HCT116 (cell line): Measurements from ENCODE around the gene ZBTB7B. TPM values are rescaled to one million over a fixed set of nuclear protein-coding genes. Genes with fewer than 3 reads are reported as not detected.
A peak's percentile ranks its signal among the peaks of the same experiment; 100 is the strongest.

ENCODE experiments used
- ATAC-seq: fragments of 200-7000 bp; cut with Tn5 transposase; 2 replicates; pipeline ENCODE4 v1.9.1; 2020; ENCODE audit warnings: mild to moderate bottlenecking, moderate library complexity
- BruUV-seq: library from RNA; stranded (reverse); fragments of 400-500 nt; replicated peaks from 2 replicates; lab custom pipeline; 2021; lab: Mats Ljungman, UMichigan
- CTCF ChIA-PET: fragments of 300-600 bp; sonication (Branson Sonifier 250); formaldehyde crosslinking; loops from one replicate; lab custom pipeline; 2021; ENCODE audit warnings: antibody characterized with exemption; lab: Charles Lee
- POLR2A ChIA-PET: fragments of 300-600, 350-600 bp; sonication (Branson Sonifier 250); formaldehyde crosslinking; loops from one replicate; lab custom pipeline; 2021; ENCODE audit warnings: antibody characterized with exemption; lab: Charles Lee
- RAD21 ChIA-PET, 2 experiments: fragments of 300-600 bp; sonication (Branson Sonifier 250); formaldehyde crosslinking; loops; one replicate each; lab custom pipeline; 2023; ENCODE audit warnings: low total read pairs in 2 of 2; ENCODE audit not compliant: uncharacterized antibody in 2 of 2, unreplicated experiment in 2 of 2, low non-redundant PET in 1 of 2; lab: Charles Lee
- DNase-seq: peaks from one replicate; pipeline ENCODE4 v3.0.0-alpha.2; 2010; ENCODE audit warnings: low read depth, low spot score
- H2AFZ ChIP-seq: fragments of 200-600 bp; shearing (Covaris generic), sonication (generic); 2 replicates; pipeline ENCODE4 v1.6.1; 2017; ENCODE audit warnings: low read depth, mixed run types, mixed read lengths, antibody characterized with exemption, low read length; ENCODE audit not compliant: poor library complexity, severe bottlenecking
- H3K27ac ChIP-seq: 2 replicates; pipeline ENCODE4 v1.5.1; 2012; ENCODE audit warnings: low read depth, low read length
- H3K27me3 ChIP-seq: fragments of 200-600 bp; sonication (generic); 2 replicates; pipeline ENCODE4 v1.6.1; 2016; ENCODE audit warnings: mixed run types, low read length, mixed read lengths; ENCODE audit not compliant: insufficient read depth
- H3K36me3 ChIP-seq, 2 experiments: fragments of 200-500 bp in 1 of 2; fragments of 200-600 bp in 1 of 2; sonication (Bioruptor generic) in 1 of 2; sonication (generic) in 1 of 2; 2 replicates each; pipeline versions ENCODE4 v1.5.1 to v1.6.1; 2014 to 2016; ENCODE audit warnings: low read length in 2 of 2, inconsistent platforms in 1 of 2, mixed read lengths in 1 of 2, mixed run types in 1 of 2; ENCODE audit not compliant: insufficient read depth in 2 of 2, control insufficient read depth in 1 of 2
- H3K4me1 ChIP-seq, 2 experiments: fragments of 200-600 bp in 1 of 2; sonication (generic) in 1 of 2; 2 replicates each; pipeline versions ENCODE4 v1.5.1 to v1.6.1; 2012 to 2017; ENCODE audit warnings: low read length in 2 of 2, inconsistent platforms in 1 of 2, mild to moderate bottlenecking in 1 of 2, mixed read lengths in 1 of 2, mixed run types in 1 of 2, moderate library complexity in 1 of 2; ENCODE audit not compliant: insufficient read depth in 2 of 2, control insufficient read depth in 1 of 2
- H3K4me2 ChIP-seq: fragments of 200-600 bp; sonication (generic); 2 replicates; pipeline ENCODE4 v1.6.1; 2017; ENCODE audit warnings: mixed run types, low read length, mixed read lengths
- H3K4me3 ChIP-seq, 2 experiments: fragments of 200-600 bp in 1 of 2; sonication (generic) in 1 of 2; replicated peaks in 1 of 2; 2 replicates each; pipeline ENCODE4 v1.5.1; 2011 to 2016; ENCODE audit warnings: low read length in 2 of 2, control low read depth in 1 of 2, low read depth in 1 of 2, mild to moderate bottlenecking in 1 of 2, mixed read lengths in 1 of 2, mixed run types in 1 of 2
- H3K79me2 ChIP-seq: fragments of 200-600 bp; sonication (generic); 2 replicates; pipeline ENCODE4 v1.6.1; 2017; ENCODE audit warnings: mild to moderate bottlenecking, mixed run types, low read length, moderate library complexity, mixed read lengths; ENCODE audit not compliant: insufficient read depth
- H3K9ac ChIP-seq: fragments of 200-600 bp; sonication (generic); 2 replicates; pipeline ENCODE4 v1.6.1; 2016; ENCODE audit warnings: low read length, mixed read lengths
- H3K9me2 ChIP-seq: fragments of 200-600 bp; sonication (generic), shearing (Covaris generic); 2 replicates; pipeline ENCODE4 v1.6.1; 2017; ENCODE audit warnings: mixed run types, mild to moderate bottlenecking, moderate library complexity; ENCODE audit not compliant: insufficient read depth
- H3K9me3 ChIP-seq, 2 experiments: fragments of 200-500 bp in 1 of 2; fragments of 200-600 bp in 1 of 2; sonication (Bioruptor generic) in 1 of 2; sonication (generic) in 1 of 2; 2 replicates each; pipeline ENCODE4 v1.6.1; 2014 to 2017; ENCODE audit warnings: low read length in 2 of 2, mixed read lengths in 2 of 2, inconsistent platforms in 1 of 2, low read depth in 1 of 2, mild to moderate bottlenecking in 1 of 2, mixed run types in 1 of 2, moderate library complexity in 1 of 2; ENCODE audit not compliant: control insufficient read depth in 1 of 2, insufficient read depth in 1 of 2
- H4K20me1 ChIP-seq: fragments of 200-600 bp; sonication (generic), shearing (Covaris generic); 2 replicates; pipeline ENCODE4 v1.6.1; 2017; ENCODE audit warnings: mixed run types, mild to moderate bottlenecking, moderate library complexity; ENCODE audit not compliant: insufficient read depth
- EZH2phosphoT487 ChIP-seq: fragments of 200-600 bp; IDR thresholded peaks from 2 replicates; pipeline ENCODE4 v1.6.1; 2018; ENCODE audit warnings: antibody characterized with exemption, borderline replicate concordance
- POLR2AphosphoS5 ChIP-seq: IDR thresholded peaks from 2 replicates; pipeline ENCODE4 v1.6.1; 2011; ENCODE audit warnings: mild to moderate bottlenecking, low read depth, low read length, moderate library complexity
- TCF7L2 ChIP-seq: IDR thresholded peaks from 2 replicates; pipeline ENCODE4 v1.7.0; 2011; ENCODE audit warnings: borderline replicate concordance, inconsistent platforms; ENCODE audit not compliant: insufficient read depth, insufficient read length; ENCODE audit errors: extremely low read depth
- YY1 ChIP-seq: IDR thresholded peaks from 2 replicates; pipeline ENCODE4 v1.6.1; 2011; ENCODE audit warnings: low read length, low read depth, moderate library complexity, mild to moderate bottlenecking; ENCODE audit not compliant: insufficient replicate concordance; ENCODE audit errors: extremely low read depth
- ZFX ChIP-seq: fragments of 450-650 bp; IDR thresholded peaks from 2 replicates; pipeline ENCODE4 v1.6.1; 2017
- intact Hi-C: fragments of 100-400 bp; cut with micrococcal nuclease; formaldehyde crosslinking; loops from 2 replicates; pipeline ENCODE4 v1.10.0; 2022
- total RNA-seq: library from RNA; stranded (reverse); gene quantifications from one replicate; pipeline ENCODE4 v1.2.1, GENCODE V29; 2021; ENCODE audit not compliant: unreplicated experiment
- TF ChIP-seq, protein P1 (sequence below): IDR thresholded peaks from 2 replicates; pipeline ENCODE4 v1.6.1; 2011; ENCODE audit warnings: mild to moderate bottlenecking, low read length, moderate library complexity; ENCODE audit not compliant: insufficient replicate concordance; ENCODE audit errors: extremely low read depth
- TF ChIP-seq, protein P2 (sequence below): IDR thresholded peaks from 2 replicates; pipeline ENCODE4 v1.6.1; 2012

Gene ZBTB7B
- total RNA-seq, 1 experiment from 2014 or later = 57.0 TPM

DNA sequence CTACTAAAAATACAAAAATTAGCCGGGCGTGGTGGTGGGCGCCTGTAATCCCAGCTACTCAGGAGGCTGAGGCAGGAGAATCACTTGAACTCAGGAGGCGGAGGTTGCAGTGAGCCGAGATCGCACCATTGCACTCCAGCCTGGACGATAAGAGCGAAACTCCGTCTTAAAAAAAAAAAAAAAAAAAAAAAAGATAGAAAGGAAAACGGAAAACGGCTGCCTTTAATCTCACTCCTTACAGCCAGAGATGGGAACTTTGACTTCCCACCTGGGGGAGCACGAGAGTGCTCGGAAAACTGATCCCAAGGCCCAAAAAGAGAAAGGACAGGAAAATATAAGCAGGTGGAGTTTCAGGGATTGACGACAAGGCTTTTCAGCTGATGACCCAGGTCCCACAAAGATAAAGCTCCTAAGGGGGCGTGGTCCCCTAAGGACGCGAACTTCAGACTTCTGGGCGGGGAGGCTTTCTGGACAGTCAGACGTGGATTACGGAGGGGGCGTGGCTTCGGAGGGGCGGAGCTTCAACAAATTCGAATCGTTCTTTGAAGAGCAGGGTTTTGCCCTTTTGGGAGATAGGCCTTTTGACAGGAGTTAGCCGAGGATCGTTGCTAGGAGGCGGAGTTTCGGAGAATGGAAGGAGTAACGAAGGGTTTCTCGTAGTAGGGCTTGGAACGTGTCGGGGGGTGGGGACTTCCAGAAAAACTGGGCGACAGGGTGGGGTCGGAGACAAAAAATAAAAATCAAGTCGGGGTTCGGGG, 29.1 kb upstream of the ZBTB7B start:
- DNase-seq = peak; percentile 97
- H3K9ac ChIP-seq = peak overlapping the region; percentile 86
- BruUV-seq = no TSS peak
- H3K4me1 ChIP-seq = peaks cover 40 to 66% of the 10 kb centered on the region in 2 experiments
- POLR2A ChIA-PET = interaction anchor here (0.5 to 5.4 kb wide), 19 partner anchors 9 to 1526 kb away, joined by 3 to 46 read pairs (median 5); partner anchors contain the start of genes FLAD1, KRTCAP2, LENEP and PBXIP1
- peak; percentile 33 for ATAC-seq
- intact Hi-C loops = loop anchor here (1.0 to 5.0 kb wide), 5 partner anchors 28 to 164 kb away; partner anchors contain the start of genes EFNA4 and SLC50A1
- H3K4me2 ChIP-seq = peak overlapping the region; percentile 90
- RAD21 ChIA-PET = interaction anchor here (0.8 kb wide), 2 partner anchors 11 to 26 kb away, joined by 3 to 4 read pairs; no protein-coding TSS in a partner anchor
- no peaks in the 10 kb centered on the region for H3K9me3 ChIP-seq
- H3K4me3 ChIP-seq = peak overlapping the region; percentile 61 to 70
- H3K79me2 ChIP-seq = peaks cover 88% of the 10 kb centered on the region
- no peaks in the 10 kb centered on the region for H3K27me3 ChIP-seq
- H2AFZ ChIP-seq = no peak overlapping the region
- no peaks in the 10 kb centered on the region for H3K9me2 ChIP-seq
- H3K27ac ChIP-seq = peak overlapping the region; percentile 86
- TF ChIP-seq YY1 = peak; percentile 20
- TF ChIP-seq EZH2phosphoT487 = no peak
- TF ChIP-seq ZFX = no peak
- TF ChIP-seq POLR2AphosphoS5 = peak; percentile 87
- CTCF ChIA-PET = interaction anchor here (0.7 to 2.6 kb wide), 9 partner anchors 9 to 278 kb away, joined by 3 to 14 read pairs (median 3); partner anchors contain the start of genes ADAM15, FLAD1, KRTCAP2 and PBXIP1
- peaks cover 3 to 22% of the 10 kb centered on the region in 2 experiments; a peak in 3 of 4 replicates for H3K36me3 ChIP-seq
- no peaks in the 10 kb centered on the region for H4K20me1 ChIP-seq

DNA sequence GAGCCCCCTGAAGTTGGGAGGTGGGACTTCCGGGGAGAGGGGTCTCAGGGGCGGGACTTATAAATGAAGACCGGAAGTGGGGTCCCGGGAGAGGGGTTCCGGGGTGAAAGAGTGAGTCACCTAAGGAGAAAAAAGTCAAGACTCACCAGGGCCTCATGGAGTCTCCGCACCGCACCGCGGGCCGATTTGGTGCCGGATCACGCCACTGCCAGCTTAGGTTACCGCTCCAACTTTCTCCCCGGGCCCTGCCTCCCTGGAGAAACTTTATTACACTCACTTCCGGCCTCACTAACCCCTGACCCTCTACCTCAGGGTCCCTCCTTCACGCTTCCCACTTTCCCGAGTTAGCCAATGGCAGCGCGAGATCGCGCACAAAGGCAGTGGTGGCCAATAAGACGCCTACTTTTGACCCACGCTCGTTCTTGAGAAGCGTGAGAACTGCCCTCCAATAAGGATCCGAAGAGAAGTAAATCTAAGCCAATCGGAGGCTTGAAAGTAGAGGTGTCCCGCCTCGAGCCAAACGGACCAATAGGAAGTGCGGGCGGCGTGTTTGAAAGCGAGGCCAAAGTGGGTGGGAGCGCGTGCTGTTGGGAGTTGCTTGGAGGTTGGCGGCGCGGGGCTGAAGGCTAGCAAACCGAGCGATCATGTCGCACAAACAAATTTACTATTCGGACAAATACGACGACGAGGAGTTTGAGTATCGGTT, 28.3 kb upstream of the ZBTB7B start, which contains the start of gene CKS1B:
Gene CKS1B, plus strand, starts transcription at position 580 of the 706 bp plus-strand sequence. Its CDS starts 65 bp downstream, at position 645.
- Histone ChIP-seq H4K20me1 (no peaks in the 10 kb centered on the region), H3K4me1 (peaks cover 40 to 64% of the 10 kb centered on the region in 2 experiments), H3K9me3 (no peaks in the 10 kb centered on the region), H3K4me2 (peak within 1 kb of the TSS; percentile 90), H2AFZ (no peak within 1 kb of the TSS), H3K9me2 (no peaks in the 10 kb centered on the region), H3K27ac (peak within 1 kb of the TSS; percentile 86), H3K4me3 (peak within 1 kb of the TSS; percentile 61 to 70), H3K9ac (peak within 1 kb of the TSS; percentile 86), H3K79me2 (peaks cover 85% of the 10 kb centered on the region), H3K27me3 (no peaks in the 10 kb centered on the region), H3K36me3 (peaks cover 5 to 23% of the 10 kb centered on the region in 2 experiments)
- peak; percentile 98 for TF ChIP-seq TCF7L2
- TF ChIP-seq, protein P1, sequence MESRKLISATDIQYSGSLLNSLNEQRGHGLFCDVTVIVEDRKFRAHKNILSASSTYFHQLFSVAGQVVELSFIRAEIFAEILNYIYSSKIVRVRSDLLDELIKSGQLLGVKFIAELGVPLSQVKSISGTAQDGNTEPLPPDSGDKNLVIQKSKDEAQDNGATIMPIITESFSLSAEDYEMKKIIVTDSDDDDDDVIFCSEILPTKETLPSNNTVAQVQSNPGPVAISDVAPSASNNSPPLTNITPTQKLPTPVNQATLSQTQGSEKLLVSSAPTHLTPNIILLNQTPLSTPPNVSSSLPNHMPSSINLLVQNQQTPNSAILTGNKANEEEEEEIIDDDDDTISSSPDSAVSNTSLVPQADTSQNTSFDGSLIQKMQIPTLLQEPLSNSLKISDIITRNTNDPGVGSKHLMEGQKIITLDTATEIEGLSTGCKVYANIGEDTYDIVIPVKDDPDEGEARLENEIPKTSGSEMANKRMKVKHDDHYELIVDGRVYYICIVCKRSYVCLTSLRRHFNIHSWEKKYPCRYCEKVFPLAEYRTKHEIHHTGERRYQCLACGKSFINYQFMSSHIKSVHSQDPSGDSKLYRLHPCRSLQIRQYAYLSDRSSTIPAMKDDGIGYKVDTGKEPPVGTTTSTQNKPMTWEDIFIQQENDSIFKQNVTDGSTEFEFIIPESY = peak; percentile 61
- TF ChIP-seq, protein P2, sequence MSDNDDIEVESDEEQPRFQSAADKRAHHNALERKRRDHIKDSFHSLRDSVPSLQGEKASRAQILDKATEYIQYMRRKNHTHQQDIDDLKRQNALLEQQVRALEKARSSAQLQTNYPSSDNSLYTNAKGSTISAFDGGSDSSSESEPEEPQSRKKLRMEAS = no peak
- peak; percentile 100 for DNase-seq
- RAD21 ChIA-PET = interaction anchor here (0.8 kb wide), 2 partner anchors 10 to 25 kb away, joined by 3 to 4 read pairs; no protein-coding TSS in a partner anchor
- peak; percentile 78 for ATAC-seq
- no TSS peak for BruUV-seq
- CTCF ChIA-PET = interaction anchor here (0.7 to 2.6 kb wide), 9 partner anchors 8 to 277 kb away, joined by 3 to 14 read pairs (median 3); partner anchors contain the start of genes ADAM15, FLAD1, KRTCAP2 and PBXIP1
- POLR2A ChIA-PET = interaction anchor here (0.5 to 5.4 kb wide), 20 partner anchors 9 to 1525 kb away, joined by 3 to 46 read pairs (median 5); partner anchors contain the start of genes FLAD1, KRTCAP2, LENEP and PBXIP1
- intact Hi-C loops = loop anchor here (1.0 to 5.0 kb wide), 4 partner anchors 27 to 163 kb away; partner anchors contain the start of genes EFNA4 and SLC50A1
